ENCODE measurements around the gene GTF2A2. TPM values are rescaled to one million over a fixed set of nuclear protein-coding genes. Genes with fewer than 3 reads are reported as not detected.
"Not testable (repeated sequence)": the region's sequence is repeated elsewhere in the genome, so short reads cannot be mapped to it uniquely, and the experiment has no call there.

Gene GTF2A2, protein sequence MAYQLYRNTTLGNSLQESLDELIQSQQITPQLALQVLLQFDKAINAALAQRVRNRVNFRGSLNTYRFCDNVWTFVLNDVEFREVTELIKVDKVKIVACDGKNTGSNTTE
- polyA plus RNA-seq (ENCODE audit: insufficient read length in 4 of 4): 100 to 1,000 TPM; 115 to 167 (median 128) TPM

DNA sequence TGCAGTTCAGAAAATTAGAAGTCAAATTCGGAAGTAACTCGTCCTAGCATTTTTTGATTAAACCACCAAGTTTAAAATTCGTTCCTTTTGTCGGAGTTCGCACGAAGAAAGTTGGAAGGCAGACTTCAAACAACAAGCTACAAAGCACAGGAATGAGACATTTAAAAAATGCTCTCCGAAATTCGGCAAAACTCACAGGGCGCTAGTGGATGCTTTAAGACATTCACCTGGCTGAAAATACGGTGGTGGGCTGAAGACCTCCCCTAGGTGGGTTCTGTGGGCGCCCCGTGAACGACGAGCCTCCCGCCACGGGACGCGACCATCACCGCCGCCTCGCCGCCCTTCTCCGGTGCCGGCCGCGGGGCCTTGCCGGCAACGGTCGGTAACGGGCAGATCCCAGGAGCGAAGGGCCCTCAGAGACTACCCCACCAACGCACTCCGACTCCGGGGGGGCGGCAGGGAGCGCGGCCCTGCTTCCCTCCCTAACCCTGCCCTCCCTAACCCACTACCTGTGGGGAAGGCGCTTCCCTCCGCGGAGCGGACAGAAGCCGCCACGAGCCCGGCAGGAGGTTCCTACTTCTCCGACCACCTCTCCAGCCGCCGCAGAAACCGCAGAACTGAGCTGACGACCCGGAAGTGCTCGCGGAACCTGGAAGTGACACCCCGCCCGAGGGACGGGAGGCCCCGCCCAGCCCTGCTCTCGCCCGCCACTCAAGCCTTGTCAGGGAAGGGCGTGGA, at the start of gene GTF2A2:
TSS of gene GTF2A2 (minus strand) at position 619 of the 738 bp plus-strand sequence. CDS start 5,238 bp downstream, outside the sequence.
- peak; percentile 66 to 88 (median 84) for DNase-seq (ENCODE audit: low read depth in 4 of 4, low spot score in 2 of 4)

DNA sequence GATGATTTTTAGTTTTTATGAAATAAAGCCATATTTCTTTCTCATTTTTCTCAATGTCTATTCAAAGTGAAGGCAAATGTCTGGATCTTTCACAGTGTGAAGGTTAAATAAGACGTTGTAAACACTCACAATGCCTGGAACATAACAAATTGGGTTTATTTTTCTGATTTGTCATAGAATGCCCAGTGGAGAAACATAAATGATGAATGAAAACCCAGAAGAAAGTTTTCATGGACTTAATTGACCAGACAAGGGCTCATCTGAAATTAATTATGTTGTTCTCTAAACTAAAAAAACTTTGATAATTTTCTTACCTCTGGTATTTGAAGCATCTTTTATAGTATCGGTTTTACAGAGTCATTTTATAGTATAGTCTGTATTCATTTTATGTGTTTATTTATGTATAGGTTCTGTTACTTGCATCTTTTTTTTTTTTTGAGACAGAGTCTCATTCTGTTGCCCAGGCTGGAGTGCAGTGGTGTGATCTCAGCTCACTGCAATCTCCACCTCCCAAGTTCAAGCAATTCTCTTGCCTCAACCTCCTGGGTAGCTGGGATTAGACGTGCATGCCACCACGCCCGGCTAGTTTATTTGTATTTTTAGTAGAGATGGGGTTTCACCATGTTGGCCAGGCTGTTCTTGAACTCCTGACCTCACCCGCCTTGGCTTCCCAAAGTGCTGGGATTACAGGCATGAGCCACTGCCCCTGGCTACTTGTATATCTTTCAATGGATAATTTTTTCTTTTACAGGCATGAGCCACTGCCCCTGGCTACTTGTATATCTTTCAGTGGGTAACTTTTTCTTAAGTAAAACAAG, 46.9 kb upstream of the GTF2A2 start:
- DNase-seq (ENCODE audit: low read depth in 4 of 4, low spot score in 2 of 4): no peak

DNA sequence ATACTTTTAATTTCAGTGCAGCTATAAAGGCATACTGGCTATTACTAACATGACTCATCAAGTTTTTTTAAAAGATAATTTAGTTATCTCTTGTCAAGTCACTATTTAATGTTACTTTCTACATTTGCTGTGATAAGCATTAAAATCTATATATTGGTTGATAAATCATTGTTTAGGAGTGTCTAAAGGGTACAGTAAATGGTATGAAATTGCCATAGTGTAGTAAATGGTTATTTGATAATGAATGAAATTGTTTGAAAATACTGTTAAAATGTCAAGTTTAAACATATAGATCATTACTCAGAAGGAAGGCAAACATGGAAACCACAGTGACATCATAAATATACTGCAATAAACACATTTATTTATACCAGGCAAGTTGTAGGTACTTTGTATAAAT, 45.0 kb upstream of the GTF2A2 start:
- no peak for DNase-seq (ENCODE audit: low read depth in 4 of 4, low spot score in 2 of 4)

- no peak for DNase-seq (ENCODE audit: low read depth in 4 of 4, low spot score in 2 of 4)
These were observed 44.6 kb upstream of the GTF2A2 start for GRCh38 chr15:59701880-59702279.

GRCh38 chr15:59699810-59700431, 42.6 kb upstream of the GTF2A2 start:
- no peak for DNase-seq (ENCODE audit: low read depth in 4 of 4, low spot score in 2 of 4)

GRCh38 chr15:59698065-59698464, 40.8 kb upstream of the GTF2A2 start:
- DNase-seq (ENCODE audit: low read depth in 4 of 4, low spot score in 2 of 4): not testable (repeated sequence)

DNA sequence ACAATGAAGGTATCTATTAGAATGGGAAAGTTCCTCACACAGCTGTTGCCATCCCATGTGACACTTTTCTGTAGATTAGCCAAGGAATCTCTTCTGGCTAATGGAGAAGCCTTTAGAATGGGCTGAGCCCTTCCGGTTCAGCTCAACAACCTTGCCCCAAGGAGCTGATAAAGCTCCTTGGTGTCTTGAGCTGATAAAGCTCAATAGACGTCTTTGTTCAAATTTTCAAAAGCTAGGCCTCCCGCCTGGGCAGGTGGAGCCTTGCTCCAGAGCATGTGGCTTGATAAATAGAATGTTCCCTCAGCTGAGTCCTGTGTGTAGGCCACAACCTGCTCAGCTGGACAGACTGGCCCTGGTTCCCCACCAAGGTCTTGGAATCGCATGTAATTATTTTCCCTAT, 39.0 kb upstream of the GTF2A2 start:
- no peak for DNase-seq (ENCODE audit: low read depth in 4 of 4, low spot score in 2 of 4)

DNA sequence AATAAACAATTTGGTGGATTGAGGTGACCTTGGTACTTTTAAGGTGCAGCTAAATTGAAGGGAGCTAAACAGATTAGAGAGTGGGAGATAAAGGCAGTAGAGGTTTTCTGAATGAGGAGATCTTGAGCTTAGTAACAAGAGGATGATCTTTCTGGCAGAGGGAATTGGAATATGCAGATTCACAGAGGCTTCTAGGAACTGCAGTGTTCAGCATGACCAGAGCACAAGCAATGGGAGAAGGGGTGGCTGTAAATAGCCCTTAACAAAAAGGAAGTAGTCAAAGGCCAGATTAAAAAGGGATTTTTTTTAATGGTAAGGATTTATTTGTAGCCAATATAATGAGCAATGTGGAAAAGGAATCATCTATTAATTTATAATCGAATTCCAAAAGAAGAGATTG, 37.5 kb upstream of the GTF2A2 start:
- no peak for DNase-seq (ENCODE audit: low read depth in 4 of 4, low spot score in 2 of 4)

DNA sequence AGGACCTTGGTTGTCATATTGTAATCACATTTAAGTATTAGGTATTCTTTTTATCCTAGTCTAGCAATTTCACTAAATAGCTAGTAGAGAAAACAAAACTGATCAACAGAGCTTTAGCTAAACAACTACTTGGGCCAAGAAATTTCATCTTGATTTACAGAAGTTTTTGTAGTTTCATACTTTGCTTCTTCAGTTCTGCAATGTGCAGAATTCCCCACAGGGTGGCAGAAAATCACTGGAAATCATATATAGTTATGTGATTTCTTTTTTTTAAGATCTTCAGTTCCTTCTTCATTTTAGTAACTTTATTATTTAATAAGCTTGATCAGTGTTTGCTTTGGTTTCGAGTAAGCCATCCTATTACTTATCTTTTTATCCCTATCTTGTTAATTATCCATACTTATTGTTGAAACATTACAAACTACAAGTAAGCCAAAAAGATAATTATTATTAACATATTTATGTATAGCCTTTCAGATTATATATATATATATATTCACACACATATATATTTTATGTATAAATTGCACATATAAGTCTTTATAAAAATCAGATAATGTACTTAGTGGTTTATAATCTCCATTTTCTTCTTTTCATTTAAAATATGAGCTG, 34.0 kb upstream of the GTF2A2 start:
- DNase-seq (ENCODE audit: low read depth in 4 of 4, low spot score in 2 of 4): peak in 2 of 4 donors; percentile 13 to 49

- DNase-seq (ENCODE audit: low read depth in 4 of 4, low spot score in 2 of 4): peak in 2 of 4 donors; percentile 14 to 27
These were observed 32.4 kb upstream of the GTF2A2 start for GRCh38 chr15:59689626-59690236.

GRCh38 chr15:59688782-59689625, 31.7 kb upstream of the GTF2A2 start, which contains the start of gene BNIP2:
TSS of gene BNIP2 (minus strand) at chr15:59689320. CDS start at chr15:59682457, 6,863 bp downstream.
- peak; percentile 77 to 98 (median 94) for DNase-seq (ENCODE audit: low read depth in 4 of 4, low spot score in 2 of 4)

GRCh38 chr15:59688423-59688781, 31.1 kb upstream of the GTF2A2 start:
- peak in 3 of 4 donors; percentile 29 to 59 (median 32) for DNase-seq (ENCODE audit: low read depth in 4 of 4, low spot score in 2 of 4)

DNA sequence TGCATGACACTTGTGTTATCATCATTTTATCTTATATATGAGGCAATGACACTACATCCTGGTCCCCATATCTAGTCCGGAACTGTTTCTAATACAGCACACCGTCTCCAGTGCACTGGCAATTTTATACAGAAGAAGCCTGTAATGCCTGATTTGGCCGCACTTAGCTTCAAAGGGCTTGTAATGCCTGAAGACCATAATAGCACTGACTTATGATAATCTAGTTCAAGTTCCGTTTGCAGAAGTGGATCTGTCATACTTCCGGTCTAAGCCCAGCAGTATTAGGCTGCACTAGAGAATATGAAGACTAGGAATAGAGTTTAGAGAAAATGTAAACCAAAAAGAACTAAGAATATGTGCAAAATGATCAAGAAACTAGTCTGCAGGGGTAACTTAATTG, 30.5 kb upstream of the GTF2A2 start:
- no peak for DNase-seq (ENCODE audit: low read depth in 4 of 4, low spot score in 2 of 4)

DNA sequence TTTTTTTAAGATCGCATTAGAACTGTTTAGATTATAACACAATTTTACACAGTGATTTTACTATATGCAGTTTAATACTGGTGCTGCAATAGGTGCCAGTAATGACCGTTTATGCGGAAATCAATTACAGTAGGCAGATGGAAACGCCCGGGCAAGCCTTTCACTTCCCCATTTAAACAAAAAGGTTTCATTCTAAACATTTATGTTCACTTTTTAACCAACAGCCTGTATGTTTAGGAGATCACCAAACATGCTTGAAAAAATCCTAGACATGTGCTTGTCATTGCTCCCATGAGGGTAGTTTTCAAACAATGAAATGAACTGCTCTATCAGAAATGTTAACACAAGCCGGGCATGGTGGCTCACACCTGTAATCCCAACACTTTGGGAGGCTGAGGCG, 29.1 kb upstream of the GTF2A2 start:
- no peak for DNase-seq (ENCODE audit: low read depth in 4 of 4, low spot score in 2 of 4)

DNA sequence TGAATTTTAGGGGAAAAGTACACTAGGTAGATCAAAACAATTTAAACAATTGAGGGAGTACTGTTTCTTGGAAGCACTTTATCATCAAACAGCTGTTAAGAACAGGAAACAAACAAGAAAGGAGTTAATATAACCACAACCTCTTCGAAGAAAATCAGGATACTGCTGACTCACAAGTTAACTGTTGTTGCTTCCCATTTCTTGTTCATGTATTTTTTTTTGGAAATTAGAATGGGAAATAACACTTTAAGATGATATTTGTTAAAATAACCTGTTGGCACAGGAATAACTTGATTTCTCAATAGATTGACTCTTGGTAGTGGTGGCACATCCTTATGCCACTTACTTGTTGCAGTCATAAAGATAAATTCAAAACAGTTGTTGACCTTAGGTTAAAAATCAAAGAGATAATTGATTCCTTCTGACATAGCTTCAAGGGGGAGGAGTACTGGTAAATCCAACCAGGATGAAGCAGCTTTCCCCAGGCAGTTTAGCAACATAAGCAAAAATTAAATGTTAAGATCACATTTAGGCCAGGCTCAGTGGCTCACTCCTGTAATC, 28.5 kb upstream of the GTF2A2 start:
- no peak for DNase-seq (ENCODE audit: low read depth in 4 of 4, low spot score in 2 of 4)

GRCh38 chr15:59680870-59681269, 23.6 kb upstream of the GTF2A2 start:
- no peak for DNase-seq (ENCODE audit: low read depth in 4 of 4, low spot score in 2 of 4)

- DNase-seq (ENCODE audit: low read depth in 4 of 4, low spot score in 2 of 4): no peak
These were observed 23.0 kb upstream of the GTF2A2 start for GRCh38 chr15:59680346-59680745.

- no peak for DNase-seq (ENCODE audit: low read depth in 4 of 4, low spot score in 2 of 4)
These were observed 21.3 kb upstream of the GTF2A2 start for GRCh38 chr15:59678620-59679019.

DNA sequence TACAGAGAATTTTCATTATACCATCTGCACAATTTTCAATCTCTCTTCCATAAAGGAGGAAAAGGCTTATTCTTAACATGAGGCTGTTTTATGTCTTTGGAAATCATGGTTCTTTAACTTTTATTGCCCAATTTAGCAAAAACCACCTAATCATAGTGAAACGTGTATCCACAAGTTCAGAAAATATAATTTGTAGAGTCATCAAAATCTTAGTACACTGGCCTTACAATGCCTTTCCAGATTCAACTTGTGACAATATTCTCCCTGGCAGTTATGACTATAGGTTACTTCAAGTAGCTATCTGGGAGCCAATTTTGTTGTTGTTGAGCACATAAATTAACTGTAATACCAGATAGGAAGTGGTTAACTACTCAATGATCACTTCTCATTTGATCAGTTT, 20.9 kb upstream of the GTF2A2 start:
- no peak for DNase-seq (ENCODE audit: low read depth in 4 of 4, low spot score in 2 of 4)

Data from left renal cortex interstitium (tissue), 4 donors.